Measurements from ENCODE around the gene GPR65.
"Not testable (repeated sequence)": the region's sequence is repeated elsewhere in the genome, so short reads cannot be mapped to it uniquely, and the experiment has no call there.

GPR65 gene

DNA sequence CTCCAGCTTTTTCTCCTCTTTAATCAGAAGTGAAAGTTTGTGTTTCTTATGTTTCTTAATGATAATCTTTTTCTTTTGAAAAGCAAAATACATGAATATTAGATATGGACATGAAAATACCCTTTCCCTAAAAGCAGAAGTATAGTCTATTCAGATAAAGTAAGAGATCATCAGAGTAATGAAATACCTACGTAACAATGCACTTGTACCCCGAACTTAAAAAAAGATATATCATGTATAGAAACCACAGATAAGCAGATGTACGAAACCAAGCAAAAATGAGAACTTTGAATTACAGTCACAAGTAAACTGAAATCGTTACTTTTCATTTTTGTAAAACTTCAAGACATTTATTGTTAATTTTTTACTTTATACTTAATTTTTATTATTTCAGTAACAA, 1.5 kb upstream of the GPR65 start:
- DNase-seq (ENCODE audit: low read depth in 2 of 3, low spot score in 1 of 3): no peak

GRCh38 chr14:88004506-88005036, 364 bp upstream of the GPR65 start:
- DNase-seq (ENCODE audit: low read depth in 2 of 3, low spot score in 1 of 3): no peak

DNA sequence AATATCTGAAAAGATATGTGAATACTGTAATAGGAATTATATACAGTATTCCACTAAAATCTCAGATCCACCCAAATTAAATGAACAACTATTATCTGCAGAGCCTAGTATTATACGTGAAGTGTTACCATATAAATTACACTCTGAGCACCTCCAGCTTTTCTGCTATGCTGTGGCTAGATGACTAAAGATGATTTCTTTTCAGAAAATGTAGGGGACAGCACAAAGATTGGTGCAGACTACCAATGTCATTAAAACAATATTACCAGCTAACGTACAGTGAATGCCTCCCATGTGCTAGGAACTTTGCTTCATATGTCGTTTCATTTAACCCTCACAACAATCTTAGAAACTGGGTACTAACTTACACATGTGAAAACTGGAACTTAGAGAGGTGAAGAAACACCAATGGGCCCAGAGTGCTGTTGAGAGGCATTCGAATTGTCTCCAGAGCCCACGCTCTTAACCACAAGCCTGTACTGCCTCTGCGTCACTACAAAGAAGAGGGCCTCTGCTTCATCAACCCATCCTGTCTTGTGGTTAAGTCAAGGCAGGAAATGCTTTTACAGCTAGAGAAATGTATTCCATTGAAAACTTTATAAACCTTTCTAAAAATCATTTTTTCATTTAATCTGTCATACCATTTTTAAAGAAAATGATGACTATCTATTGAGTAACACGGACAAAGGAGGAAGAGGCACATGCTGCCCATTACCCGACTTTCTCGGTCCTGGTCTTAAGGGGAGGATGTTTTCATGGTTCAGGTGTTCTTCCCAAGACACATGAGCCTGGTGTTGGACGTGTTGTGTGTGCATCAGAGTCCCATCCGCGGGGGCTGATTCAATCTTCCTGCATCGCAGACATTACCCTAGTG, 1.3 kb downstream of the GPR65 start:
- DNase-seq (ENCODE audit: low read depth in 2 of 3, low spot score in 1 of 3): peak; percentile 42 to 62 (median 57)

DNA sequence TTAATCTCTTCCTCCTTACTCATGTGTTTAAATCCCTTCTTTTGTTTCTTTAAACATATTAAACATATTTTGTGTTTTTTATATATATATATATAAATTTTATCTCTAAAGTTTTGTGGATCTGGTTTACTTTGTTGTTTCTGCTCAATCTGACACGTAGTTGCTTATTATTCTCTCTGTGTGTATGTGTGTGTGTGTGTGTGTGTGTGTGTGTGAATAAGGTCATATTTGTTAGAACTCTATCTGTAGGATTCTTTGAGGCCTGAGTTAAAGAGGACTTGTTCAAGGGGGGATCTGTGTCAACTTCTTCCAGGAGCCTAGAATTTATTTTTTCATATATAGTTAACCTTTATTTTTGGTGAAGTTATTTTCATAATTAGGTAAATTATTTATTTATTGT, 2.7 kb downstream of the GPR65 start:
- DNase-seq (ENCODE audit: low read depth in 2 of 3, low spot score in 1 of 3): no peak

DNA sequence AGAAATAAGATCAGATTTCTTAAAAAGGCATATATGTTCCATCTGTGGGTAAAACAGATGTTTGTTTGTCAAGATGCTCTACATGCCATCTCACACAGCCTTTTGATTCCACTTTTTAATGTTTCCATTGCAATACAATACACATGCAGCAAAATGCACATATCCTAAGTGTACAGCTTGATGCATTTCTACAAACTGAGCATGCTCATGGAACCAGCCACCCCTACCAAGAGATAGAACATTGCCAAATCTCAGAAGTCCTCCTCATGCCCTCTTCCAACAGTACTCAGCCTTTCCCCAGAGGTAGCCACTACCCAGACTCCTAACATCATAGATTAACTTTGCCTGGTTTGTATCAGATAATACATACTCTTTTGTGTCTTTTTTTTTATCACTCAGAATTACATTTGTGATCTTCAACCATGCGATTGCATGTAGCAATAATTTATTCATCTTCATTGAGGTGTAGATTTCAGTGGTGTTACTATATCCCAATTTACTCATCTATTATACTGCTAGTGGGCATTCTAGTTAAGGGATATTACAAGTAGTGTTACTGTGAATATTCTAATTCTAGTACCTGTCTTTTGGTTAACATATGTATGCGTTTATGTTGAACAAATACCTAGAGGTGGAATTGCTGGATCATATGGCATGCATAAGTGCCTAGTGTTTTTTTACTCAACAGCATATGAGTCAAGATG, 3.3 kb downstream of the GPR65 start:
- DNase-seq (ENCODE audit: low read depth in 2 of 3, low spot score in 1 of 3): no peak

DNA sequence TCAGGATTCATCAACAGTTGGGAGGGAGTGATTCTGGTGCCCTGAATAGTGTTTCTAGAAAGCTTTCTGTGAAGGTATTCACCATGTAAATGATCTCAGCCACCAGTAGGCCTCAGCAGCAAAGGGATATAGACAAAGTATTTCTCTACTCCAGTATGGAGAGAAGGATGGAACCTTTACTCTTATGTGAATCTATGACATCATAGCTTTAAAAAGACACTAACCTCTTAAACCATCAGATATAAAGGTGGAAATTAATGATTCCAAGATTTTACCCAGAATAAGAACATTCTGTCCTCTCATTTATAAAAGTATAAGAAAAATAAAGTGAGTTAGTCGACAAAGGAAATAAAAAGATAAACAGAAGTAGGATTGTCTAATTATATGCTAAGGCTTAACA, 4.6 kb downstream of the GPR65 start:
- no peak for DNase-seq (ENCODE audit: low read depth in 2 of 3, low spot score in 1 of 3)

DNA sequence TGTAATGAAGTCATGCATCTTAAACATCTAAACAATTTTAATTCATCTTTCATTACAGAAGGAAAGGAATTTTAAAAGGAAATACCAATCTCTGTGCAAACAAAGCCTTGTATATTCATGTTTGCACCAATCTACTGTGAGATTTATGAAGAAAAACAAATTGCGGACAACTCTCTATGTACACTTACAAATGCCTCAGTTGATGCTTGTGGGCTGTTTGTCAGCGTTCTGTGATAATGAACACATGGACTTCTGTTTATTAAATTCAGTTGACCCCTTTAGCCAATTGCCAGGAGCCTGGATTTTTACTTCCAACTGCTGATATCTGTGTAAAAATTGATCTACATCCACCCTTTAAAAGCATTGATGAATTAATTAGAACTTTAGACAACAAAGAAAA, 5.4 kb downstream of the GPR65 start:
- no peak for DNase-seq (ENCODE audit: low read depth in 2 of 3, low spot score in 1 of 3)

DNA sequence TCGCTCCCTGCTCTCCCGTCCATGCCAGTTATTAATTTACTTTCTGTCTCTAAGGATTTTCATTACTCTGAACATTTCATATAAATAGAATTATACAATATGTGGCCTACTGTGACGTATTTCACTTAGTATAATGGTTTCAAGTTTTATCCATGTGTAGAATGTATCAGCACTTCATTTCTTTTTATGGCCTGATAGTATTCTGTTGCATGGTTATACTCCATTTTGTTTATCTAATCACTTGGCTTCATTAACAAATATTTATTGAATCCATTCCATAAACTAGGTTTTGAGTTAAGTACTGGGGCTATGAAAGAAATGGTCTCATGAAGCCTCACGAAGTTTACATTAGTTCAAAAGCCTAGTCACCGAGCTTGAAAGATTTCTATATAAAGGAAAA, 7.6 kb downstream of the GPR65 start:
- no peak for DNase-seq (ENCODE audit: low read depth in 2 of 3, low spot score in 1 of 3)

- DNase-seq (ENCODE audit: low read depth in 2 of 3, low spot score in 1 of 3): no peak
Measured at GRCh38 chr14:88013750-88014349, 8.9 kb downstream of the GPR65 start.

- DNase-seq (ENCODE audit: low read depth in 2 of 3, low spot score in 1 of 3): no peak
Measured at GRCh38 chr14:88016768-88017167, 11.8 kb downstream of the GPR65 start.

GRCh38 chr14:88017535-88017934, 12.6 kb downstream of the GPR65 start:
- DNase-seq (ENCODE audit: low read depth in 2 of 3, low spot score in 1 of 3): no peak

GRCh38 chr14:88023658-88024187, 18.8 kb downstream of the GPR65 start:
- DNase-seq (ENCODE audit: low read depth in 2 of 3, low spot score in 1 of 3): no peak

- not testable (repeated sequence) for DNase-seq (ENCODE audit: low read depth in 2 of 3, low spot score in 1 of 3)
Measured at GRCh38 chr14:88024252-88025086, 19.5 kb downstream of the GPR65 start.

GRCh38 chr14:88025313-88025712, 20.4 kb downstream of the GPR65 start:
- DNase-seq (ENCODE audit: low read depth in 2 of 3, low spot score in 1 of 3): no peak

DNA sequence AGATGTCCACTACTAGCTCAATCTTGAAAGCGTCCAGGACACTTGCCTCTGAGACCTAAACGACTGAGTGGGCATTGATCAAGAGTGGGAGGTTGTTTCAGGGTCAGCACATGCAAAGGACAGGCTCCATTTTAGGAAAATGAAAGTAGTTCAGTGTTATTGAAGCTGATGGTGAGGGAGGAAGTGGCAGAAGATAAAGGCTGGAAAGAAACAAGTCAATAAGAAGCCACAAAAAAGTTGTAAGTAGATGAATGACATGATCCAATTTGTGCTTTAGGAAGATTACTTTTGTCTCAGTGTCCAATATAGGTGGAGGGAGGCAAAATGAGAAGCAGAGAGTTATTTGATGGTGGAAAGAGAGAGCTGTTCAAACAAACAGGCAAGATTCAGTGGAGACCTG, 22.0 kb downstream of the GPR65 start:
- DNase-seq (ENCODE audit: low read depth in 2 of 3, low spot score in 1 of 3): no peak

DNA sequence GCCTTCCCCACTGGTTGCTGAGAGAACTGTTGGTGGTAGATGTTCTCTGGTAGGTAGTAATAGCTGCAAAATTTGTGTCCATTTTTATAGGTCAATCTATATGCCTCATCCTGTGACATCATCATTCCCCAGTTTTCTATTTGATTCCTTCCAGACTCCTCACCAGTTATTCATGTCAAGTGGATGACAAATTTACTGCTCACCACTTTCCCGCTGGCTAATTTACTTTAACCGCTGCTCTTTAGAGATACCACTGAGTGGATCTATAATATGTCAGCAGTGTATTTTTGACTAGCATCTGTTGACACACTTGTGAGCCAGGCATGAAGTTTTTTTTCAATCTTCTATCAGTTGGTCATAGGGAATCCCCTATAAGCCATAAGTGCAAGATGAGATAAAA, 24.6 kb downstream of the GPR65 start:
- DNase-seq (ENCODE audit: low read depth in 2 of 3, low spot score in 1 of 3): no peak

DNA sequence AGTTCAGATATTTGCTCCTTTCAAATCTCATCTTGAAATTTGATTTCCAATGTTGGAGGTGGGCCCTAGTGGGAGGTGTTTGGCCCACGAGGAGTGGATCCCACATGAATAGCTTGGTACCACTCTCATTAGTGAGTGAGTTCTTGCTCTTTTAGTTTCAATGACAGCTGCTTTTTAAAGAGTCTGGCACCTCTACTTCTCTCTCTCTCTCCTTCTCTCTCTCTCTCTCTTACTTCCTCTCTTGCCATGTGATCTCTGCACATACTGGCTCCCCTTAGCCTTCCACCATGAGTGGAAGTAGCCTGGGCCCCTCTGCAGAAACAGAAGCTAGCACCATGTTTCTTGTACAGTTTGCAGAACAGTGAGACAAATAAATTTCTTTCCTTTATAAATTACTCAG, 25.1 kb downstream of the GPR65 start:
- no peak for DNase-seq (ENCODE audit: low read depth in 2 of 3, low spot score in 1 of 3)

DNA sequence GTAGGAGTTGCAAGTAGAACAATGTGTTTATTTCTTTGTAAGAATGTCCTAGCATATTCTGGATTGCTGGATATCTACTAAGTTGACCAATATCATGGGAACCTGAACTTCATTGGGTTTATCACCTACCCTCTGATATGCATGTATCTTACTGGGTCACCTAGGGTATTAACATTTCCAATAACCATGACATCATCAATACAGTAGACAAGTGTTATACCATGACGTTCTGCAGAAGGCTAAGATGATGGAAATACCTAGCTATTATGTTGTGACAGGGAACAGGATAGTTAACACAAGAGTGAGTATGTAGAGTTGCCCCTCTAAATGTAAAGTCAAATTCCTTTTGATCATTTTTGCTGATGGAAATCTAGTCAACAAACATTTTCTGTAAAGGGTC, 26.0 kb downstream of the GPR65 start:
- no peak for DNase-seq (ENCODE audit: low read depth in 2 of 3, low spot score in 1 of 3)

GRCh38 chr14:88032373-88032772, 27.4 kb downstream of the GPR65 start:
- no peak for DNase-seq (ENCODE audit: low read depth in 2 of 3, low spot score in 1 of 3)

- no peak for DNase-seq (ENCODE audit: low read depth in 2 of 3, low spot score in 1 of 3)
Measured at GRCh38 chr14:88034076-88034475, 29.1 kb downstream of the GPR65 start.

DNA sequence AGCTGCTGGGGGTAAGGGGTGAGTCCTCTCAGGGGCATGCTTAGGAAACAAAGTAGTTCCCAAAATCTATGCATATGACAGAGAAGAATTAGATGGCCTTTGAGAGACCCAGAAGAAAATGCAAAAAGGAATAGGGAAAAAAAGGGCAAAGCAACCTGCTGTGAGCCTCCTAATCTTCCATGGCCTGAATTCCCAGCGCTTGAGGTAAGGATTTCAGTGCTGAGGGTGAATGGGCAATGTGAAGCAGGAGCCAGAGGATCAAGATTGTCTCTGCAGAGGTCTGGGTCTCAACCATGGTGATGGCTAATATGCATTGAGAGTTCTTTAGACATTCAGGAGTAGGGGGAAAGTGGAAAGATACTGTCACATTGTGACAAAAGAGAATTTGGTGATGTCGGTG, 31.5 kb downstream of the GPR65 start:
- DNase-seq (ENCODE audit: low read depth in 2 of 3, low spot score in 1 of 3): no peak

All from stimulated activated CD4-positive, alpha-beta T cell treated with anti-CD3 and anti-CD28 coated beads, Interleukin-12 subunit alpha, Interleukin-12 subunit beta, amount 100 ng/mL, for 48 hours (primary cell).